GM12878 (cell line): Measurements from ENCODE around the gene CPNE9. TPM values are rescaled to one million over a fixed set of nuclear protein-coding genes. Genes with fewer than 3 reads are reported as not detected.

ENCODE experiments used
- ATAC-seq: fragments of 200-7000 bp; cut with Tn5 transposase; 3 replicates; pipeline ENCODE4 v1.9.1; 2020; ENCODE audit warnings: mild to moderate bottlenecking, moderate library complexity
- BruUV-seq: library from RNA; stranded (reverse); fragments of 400-500 nt; replicated peaks from 2 replicates; lab custom pipeline; 2021; lab: Mats Ljungman, UMichigan
- CTCF ChIA-PET: fragments of 300-600 bp; sonication (Branson Sonifier 250); formaldehyde crosslinking; extraction: SDS; loops from one replicate; lab custom pipeline; 2021; ENCODE audit warnings: inconsistent platforms; lab: Yijun Ruan, JAX
- POLR2A ChIA-PET: fragments of 350-600 bp; formaldehyde crosslinking; extraction: SDS; loops from one replicate; lab custom pipeline; 2021; ENCODE audit warnings: inconsistent platforms; lab: Charles Lee
- RAD21 ChIA-PET: fragments of 300-600 bp; sonication (Branson Sonifier 250); formaldehyde crosslinking; loops from one replicate; lab custom pipeline; 2023; ENCODE audit warnings: antibody characterized with exemption; ENCODE audit not compliant: unreplicated experiment; lab: Charles Lee
- SMC1A ChIA-PET: fragments of 300-600 bp; sonication (Branson Sonifier 250); formaldehyde crosslinking; loops from one replicate; lab custom pipeline; 2023; ENCODE audit not compliant: unreplicated experiment, uncharacterized antibody; lab: Charles Lee
- DNase-seq: peaks from one replicate; pipeline ENCODE4 v3.0.0-alpha.2; 2011; ENCODE audit warnings: low read depth, low spot score
- FAIRE-seq: peaks from 3 replicates; lab custom pipeline; 2011; peaks lifted over from hg19 to GRCh38; lab: Jason Lieb, UNC
- H2AFZ ChIP-seq: 2 replicates; pipeline ENCODE4 v1.6.0; 2011; ENCODE audit warnings: low read depth, low read length, control low read depth; ENCODE audit not compliant: control insufficient read depth
- H3K27ac ChIP-seq: 2 replicates; pipeline ENCODE4 v1.5.1; 2011; ENCODE audit warnings: control low read depth; ENCODE audit not compliant: control insufficient read depth, insufficient read depth
- H3K27me3 ChIP-seq, 2 experiments: replicated peaks in 1 of 2; 2 replicates each; pipeline versions ENCODE4 v1.6.0 to v1.6.1; 2011; ENCODE audit warnings: low read length in 1 of 2; ENCODE audit not compliant: control insufficient read depth in 2 of 2, insufficient read depth in 2 of 2
- H3K36me3 ChIP-seq, 2 experiments: 2 replicates each; pipeline ENCODE4 v1.5.1; 2011; ENCODE audit warnings: low read length in 1 of 2; ENCODE audit not compliant: control insufficient read depth in 2 of 2, insufficient read depth in 2 of 2
- H3K4me1 ChIP-seq: 2 replicates; pipeline ENCODE4 v1.6.1; 2011; ENCODE audit warnings: mild to moderate bottlenecking, low read length, moderate library complexity, mixed read lengths; ENCODE audit not compliant: control insufficient read depth, insufficient read depth
- H3K4me2 ChIP-seq: 2 replicates; pipeline ENCODE4 v1.6.0; 2011; ENCODE audit warnings: control low read depth; ENCODE audit not compliant: control insufficient read depth, insufficient read depth
- H3K4me3 ChIP-seq: fragments of 200-600 bp; sonication (generic); 2 replicates; pipeline ENCODE4 v1.5.1; 2016
- H3K79me2 ChIP-seq: 2 replicates; pipeline ENCODE4 v1.6.0; 2011; ENCODE audit warnings: low read length; ENCODE audit not compliant: control insufficient read depth, insufficient read depth
- H3K9ac ChIP-seq: 2 replicates; pipeline ENCODE4 v1.8.0; 2011; ENCODE audit warnings: low read length, control low read depth, mixed read lengths; ENCODE audit not compliant: control insufficient read depth, insufficient read depth
- H3K9me3 ChIP-seq: replicated peaks from 3 replicates; pipeline ENCODE4 v1.5.1; 2011; ENCODE audit warnings: mild to moderate bottlenecking, low read length; ENCODE audit not compliant: control insufficient read depth, insufficient read depth
- H4K20me1 ChIP-seq: 2 replicates; pipeline ENCODE4 v1.6.0; 2011; ENCODE audit not compliant: control insufficient read depth, insufficient read depth
- BHLHE40 ChIP-seq, 2 experiments: fragments of 450-650 bp in 1 of 2; IDR thresholded peaks; 2 replicates each; pipeline ENCODE4 v1.6.1; 2011 to 2017; ENCODE audit warnings: low read depth in 2 of 2, borderline replicate concordance in 1 of 2, improper control_type of control experiment in 1 of 2, low read length in 1 of 2, mild to moderate bottlenecking in 1 of 2
- CREB1 ChIP-seq: IDR thresholded peaks from 2 replicates; pipeline ENCODE4 v1.6.1; 2012; ENCODE audit warnings: low read depth, mild to moderate bottlenecking, inconsistent platforms
- EED ChIP-seq: sonication (generic); IDR thresholded peaks from 2 replicates; pipeline ENCODE4 v1.6.1; 2016; ENCODE audit warnings: antibody characterized with exemption, low read depth
- KAT2A ChIP-seq: conservative IDR thresholded peaks from 2 replicates; pipeline ENCODE4 v1.6.1; 2011; ENCODE audit warnings: low read depth, low read length; ENCODE audit not compliant: control insufficient read depth
- MTA2 ChIP-seq: fragments of 450-650 bp; IDR thresholded peaks from 2 replicates; pipeline ENCODE4 v1.6.1; 2016; ENCODE audit warnings: low read depth, mild to moderate bottlenecking, moderate library complexity
- NRF1 ChIP-seq: conservative IDR thresholded peaks from 2 replicates; pipeline ENCODE4 v1.6.1; 2011; ENCODE audit warnings: mild to moderate bottlenecking, low read depth, low read length, improper control_type of control experiment
- POLR2AphosphoS5 ChIP-seq: IDR thresholded peaks from 2 replicates; pipeline ENCODE4 v1.6.1; 2011; ENCODE audit warnings: mild to moderate bottlenecking, low read length, inconsistent platforms
- POU2F2 ChIP-seq: IDR thresholded peaks from 3 replicates; pipeline ENCODE4 v1.6.1; 2011; ENCODE audit warnings: low read depth, mild to moderate bottlenecking, low read length, borderline replicate concordance
- SIN3A ChIP-seq: IDR thresholded peaks from 2 replicates; pipeline ENCODE4 v1.6.1; 2012; ENCODE audit warnings: low read depth, low read length, improper control_type of control experiment
- SREBF2 ChIP-seq: IDR thresholded peaks from 2 replicates; pipeline ENCODE4 v1.6.1; 2012; ENCODE audit warnings: mild to moderate bottlenecking, low read length
- WRNIP1 ChIP-seq: IDR thresholded peaks from 2 replicates; pipeline ENCODE4 v1.6.1; 2011; ENCODE audit warnings: low read depth, low read length, improper control_type of control experiment, borderline replicate concordance
- ZNF217 ChIP-seq: fragments of 450-650 bp; IDR thresholded peaks from 2 replicates; pipeline ENCODE4 v1.6.1; 2017; ENCODE audit warnings: antibody characterized with exemption, mild to moderate bottlenecking
- WGBS: methylation state at CpG from one replicate; pipeline ENCODE4 v1.1.6; 2016; ENCODE audit warnings: low lambda C conversion rate; ENCODE audit not compliant: insufficient replicate concordance, insufficient coverage; ENCODE audit errors: missing lambda C conversion rate; 5-methylcytosine and 5-hydroxymethylcytosine counted together
- in situ Hi-C: fragments of 300-500 bp; cut with MboI; formaldehyde crosslinking; loops from 9 replicates; pipeline ENCODE4 v1.14.3; 2018; ENCODE audit warnings: mixed read lengths
- intact Hi-C: fragments of 100-400 bp; cut with micrococcal nuclease; formaldehyde crosslinking; loops from one replicate; pipeline ENCODE4 v1.14.2; 2022; ENCODE audit not compliant: unreplicated experiment
- polyA plus RNA-seq, 11 experiments: library from polyadenylated mRNA; depleted of rRNA in 4 of 11; unstranded in 6 of 11; stranded (reverse) in 5 of 11; fragments of >200 nt; fragmentation: Nextera tagmentation in 4 of 11; fragmentation: Illumina TruSeq in 1 of 11; extraction: Ambion mirVana in 4 of 11; extraction: Trizol in 1 of 11; gene quantifications; 1 replicate in 1 of 11; 2 replicates in 10 of 11; pipeline versions ENCODE4 v1.2.1 to v1.2.3, GENCODE V29; 2011 to 2016; ENCODE audit warnings: inconsistent platforms in 2 of 11, missing spikeins in 2 of 11, low read depth in 1 of 11
- total RNA-seq, 4 experiments: library from RNA; depleted of rRNA in 3 of 4; stranded (reverse); fragments of >200 nt in 3 of 4; fragmentation: Illumina TruSeq in 1 of 4; extraction: Trizol in 1 of 4; gene quantifications; 2 replicates each; pipeline versions ENCODE4 v1.2.1 to v1.2.3, GENCODE V29; 2013 to 2021
- TF ChIP-seq, protein P1 (sequence below): fragments of 450-650 bp; conservative IDR thresholded peaks from 2 replicates; pipeline ENCODE4 v1.6.1; 2017; ENCODE audit warnings: mild to moderate bottlenecking, moderate library complexity
- TF ChIP-seq, protein P2 (sequence below): IDR thresholded peaks from 2 replicates; pipeline ENCODE4 v1.6.1; 2011; ENCODE audit warnings: low read depth, mild to moderate bottlenecking, low read length, moderate library complexity, borderline replicate concordance; ENCODE audit errors: extremely low read depth
- TF ChIP-seq, protein P3 (sequence below): fragments of 150-350 bp; IDR thresholded peaks from 2 replicates; pipeline ENCODE4 v1.6.1; 2014; ENCODE audit warnings: mild to moderate bottlenecking, low read depth, low read length

Gene CPNE9
- total and polyA plus RNA-seq, 10 of the 15 experiments (the other 5 are each of a cell fraction or from before 2014, with no cell fraction given), result 0.02 to 0.12 (median 0.05) TPM; not detected in 7

DNA sequence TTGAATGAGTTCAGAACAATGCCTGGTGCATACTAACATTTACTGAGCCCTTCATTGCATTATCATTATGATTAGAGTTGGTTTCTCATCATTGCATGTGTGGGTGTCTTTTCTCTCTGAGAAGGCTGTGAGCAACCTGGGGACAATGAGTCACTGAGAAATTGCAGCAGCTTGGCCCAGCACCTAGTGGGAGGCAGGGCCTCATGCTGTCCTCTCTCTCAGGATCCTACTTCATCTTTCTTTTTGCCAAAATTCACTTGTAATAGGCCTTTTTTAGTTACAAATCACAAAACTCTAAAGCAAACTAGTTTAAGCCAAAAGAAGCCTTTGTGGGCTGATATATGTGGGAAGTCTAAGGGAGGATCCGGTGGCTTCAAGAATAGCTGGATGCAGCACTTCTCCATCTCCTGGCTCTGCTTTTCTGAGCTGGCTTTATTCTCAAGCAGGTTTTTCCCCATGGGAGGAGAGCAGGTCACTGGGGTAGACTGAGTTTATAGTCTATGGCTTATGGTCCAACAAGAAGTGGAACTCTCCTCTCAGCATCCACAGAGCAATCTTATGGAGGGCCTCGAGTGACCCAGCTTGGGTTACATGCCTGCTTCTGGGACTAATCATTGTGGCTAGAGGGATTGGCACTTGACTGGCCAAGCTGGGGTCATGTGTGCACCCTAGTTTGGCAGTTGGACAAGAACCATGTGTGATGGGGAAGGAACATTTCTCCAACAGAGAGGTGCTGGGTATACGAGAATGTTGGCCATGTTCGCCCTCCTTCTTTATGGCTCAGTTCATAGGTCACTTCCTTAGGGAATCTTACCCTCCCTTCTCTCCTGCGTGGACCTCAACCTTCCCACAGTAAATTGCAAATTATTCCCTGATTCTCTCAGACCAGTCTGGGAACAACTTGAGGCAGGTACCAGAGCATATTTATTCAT is 74.8 kb downstream of the CPNE9 start:
- in situ Hi-C loops (no loop called here), intact Hi-C loops (no loop called here)
- H3K9ac ChIP-seq, result no peak overlapping the region
- TF ChIP-seq BHLHE40 (IDR thresholded peaks at IDR 0.05; ENCODE audit: borderline replicate concordance in 1 of 2, low read depth in 2 of 2, low read length in 1 of 2) (no peak), MTA2 (no peak), ZNF217 (no peak), POU2F2 (no peak), CREB1 (no peak), NRF1 (no peak), KAT2A (no peak), POLR2AphosphoS5 (no peak), EED (no peak), SIN3A (no peak), WRNIP1 (no peak), SREBF2 (no peak)
- TF ChIP-seq, protein P1, sequence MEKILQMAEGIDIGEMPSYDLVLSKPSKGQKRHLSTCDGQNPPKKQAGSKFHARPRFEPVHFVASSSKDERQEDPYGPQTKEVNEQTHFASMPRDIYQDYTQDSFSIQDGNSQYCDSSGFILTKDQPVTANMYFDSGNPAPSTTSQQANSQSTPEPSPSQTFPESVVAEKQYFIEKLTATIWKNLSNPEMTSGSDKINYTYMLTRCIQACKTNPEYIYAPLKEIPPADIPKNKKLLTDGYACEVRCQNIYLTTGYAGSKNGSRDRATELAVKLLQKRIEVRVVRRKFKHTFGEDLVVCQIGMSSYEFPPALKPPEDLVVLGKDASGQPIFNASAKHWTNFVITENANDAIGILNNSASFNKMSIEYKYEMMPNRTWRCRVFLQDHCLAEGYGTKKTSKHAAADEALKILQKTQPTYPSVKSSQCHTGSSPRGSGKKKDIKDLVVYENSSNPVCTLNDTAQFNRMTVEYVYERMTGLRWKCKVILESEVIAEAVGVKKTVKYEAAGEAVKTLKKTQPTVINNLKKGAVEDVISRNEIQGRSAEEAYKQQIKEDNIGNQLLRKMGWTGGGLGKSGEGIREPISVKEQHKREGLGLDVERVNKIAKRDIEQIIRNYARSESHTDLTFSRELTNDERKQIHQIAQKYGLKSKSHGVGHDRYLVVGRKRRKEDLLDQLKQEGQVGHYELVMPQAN, result no peak
- TF ChIP-seq, protein P2, sequence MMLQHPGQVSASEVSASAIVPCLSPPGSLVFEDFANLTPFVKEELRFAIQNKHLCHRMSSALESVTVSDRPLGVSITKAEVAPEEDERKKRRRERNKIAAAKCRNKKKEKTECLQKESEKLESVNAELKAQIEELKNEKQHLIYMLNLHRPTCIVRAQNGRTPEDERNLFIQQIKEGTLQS, result no peak
- TF ChIP-seq, protein P3, sequence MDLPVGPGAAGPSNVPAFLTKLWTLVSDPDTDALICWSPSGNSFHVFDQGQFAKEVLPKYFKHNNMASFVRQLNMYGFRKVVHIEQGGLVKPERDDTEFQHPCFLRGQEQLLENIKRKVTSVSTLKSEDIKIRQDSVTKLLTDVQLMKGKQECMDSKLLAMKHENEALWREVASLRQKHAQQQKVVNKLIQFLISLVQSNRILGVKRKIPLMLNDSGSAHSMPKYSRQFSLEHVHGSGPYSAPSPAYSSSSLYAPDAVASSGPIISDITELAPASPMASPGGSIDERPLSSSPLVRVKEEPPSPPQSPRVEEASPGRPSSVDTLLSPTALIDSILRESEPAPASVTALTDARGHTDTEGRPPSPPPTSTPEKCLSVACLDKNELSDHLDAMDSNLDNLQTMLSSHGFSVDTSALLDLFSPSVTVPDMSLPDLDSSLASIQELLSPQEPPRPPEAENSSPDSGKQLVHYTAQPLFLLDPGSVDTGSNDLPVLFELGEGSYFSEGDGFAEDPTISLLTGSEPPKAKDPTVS, result no peak
- H2AFZ ChIP-seq, result no peak overlapping the region
- ChIA-PET SMC1A (interaction anchor here (0.7 to 1.5 kb wide), 3 partner anchors 25 to 50 kb away, joined by 3 to 4 read pairs (median 3); no protein-coding TSS in a partner anchor), POLR2A (interaction anchor here (1.0 kb wide), 1 partner anchor 29 kb away, joined by 4 read pairs; the partner anchor contains the start of gene OGG1), RAD21 (interaction anchor here (1.0 kb wide), 1 partner anchor 15 kb away, joined by 3 read pairs; the partner anchor contains the start of gene ARPC4), CTCF (interaction anchor here (1.0 to 2.1 kb wide), 2 partner anchors 12 to 278 kb away, joined by 3 to 8 read pairs; no protein-coding TSS in a partner anchor)
- no TSS peak for BruUV-seq
- H3K27ac ChIP-seq, result no peak overlapping the region
- H3K4me1 ChIP-seq, result peaks cover 31% of the 10 kb centered on the region
- ATAC-seq (no peak), DNase-seq (no peak), FAIRE-seq (no peak)
- H4K20me1 ChIP-seq, result no peaks in the 10 kb centered on the region
- 87% methylated on average over 5 of the region's 5 CpGs for WGBS
- no peaks in the 10 kb centered on the region for H3K9me3 ChIP-seq
- 0 out of 4 replicates have a peak, but pooled peaks cover 0 to 7% of the 10 kb centered on the region in 2 experiments for H3K36me3 ChIP-seq
- H3K4me3 ChIP-seq, result no peak overlapping the region
- no peaks in the 10 kb centered on the region for H3K79me2 ChIP-seq
- H3K4me2 ChIP-seq, result no peak overlapping the region
- no peaks in the 10 kb centered on the region for H3K27me3 ChIP-seq
